K562 (cell line): ENCODE results near the gene RPL18A. TPM values are rescaled to one million over a fixed set of nuclear protein-coding genes. Genes with fewer than 3 reads are reported as not detected.

ENCODE experiments used
- ATAC-seq: fragments of 200-7000 bp; cut with Tn5 transposase; 3 replicates; pipeline ENCODE4 v1.9.1; 2020; ENCODE audit warnings: moderate library complexity
- BruUV-seq: library from RNA; stranded (reverse); fragments of 400-500 nt; replicated peaks from 2 replicates; lab custom pipeline; 2021; lab: Mats Ljungman, UMichigan
- CTCF ChIA-PET: fragments of 300-600 bp; formaldehyde crosslinking; extraction: SDS; loops from one replicate; lab custom pipeline; 2021; ENCODE audit warnings: low intra/inter-chr PET ratio; lab: Yijun Ruan, JAX
- POLR2A ChIA-PET: fragments of 300-600, 350-650 bp; sonication (Branson Sonifier 250); formaldehyde crosslinking; extraction: SDS; loops from one replicate; lab custom pipeline; 2021; ENCODE audit warnings: antibody characterized with exemption, inconsistent platforms; lab: Yijun Ruan, JAX
- DNase-seq, 4 experiments: peaks; one replicate each; pipeline versions ENCODE4 v3.0.0 to v3.0.0-alpha.2; 2011 to 2018; ENCODE audit warnings: low spot score in 3 of 4, mixed read lengths in 3 of 4; ENCODE audit errors: extremely low read depth in 1 of 4
- FAIRE-seq: peaks from 2 replicates; lab custom pipeline; 2011; peaks lifted over from hg19 to GRCh38; lab: Jason Lieb, UNC
- H2AFZ ChIP-seq: 2 replicates; pipeline ENCODE4 v1.6.0; 2011; ENCODE audit warnings: low read depth, low read length, control low read depth, inconsistent platforms
- H3K27ac ChIP-seq: fragments of 200-600 bp; 3 replicates; pipeline ENCODE4 v1.8.0; 2011; ENCODE audit warnings: low read depth, mild to moderate bottlenecking, control low read depth, inconsistent platforms, low read length, moderate library complexity, mixed read lengths; ENCODE audit errors: extremely low read depth
- H3K27me3 ChIP-seq, 2 experiments: fragments of 300-600 bp in 1 of 2; 2 replicates in 1 of 2; 3 replicates in 1 of 2; pipeline versions ENCODE4 v1.6.0 to v1.8.0; 2011; ENCODE audit warnings: inconsistent platforms in 2 of 2, low read length in 2 of 2, mild to moderate bottlenecking in 1 of 2, mixed read lengths in 1 of 2, moderate library complexity in 1 of 2; ENCODE audit not compliant: control insufficient read depth in 2 of 2, insufficient read depth in 2 of 2
- H3K36me3 ChIP-seq: fragments of 300-600 bp; 3 replicates; pipeline ENCODE4 v1.8.0; 2011; ENCODE audit warnings: mild to moderate bottlenecking, low read length, inconsistent platforms; ENCODE audit not compliant: control insufficient read depth, insufficient read depth
- H3K4me1 ChIP-seq, 2 experiments: fragments of 200-600 bp in 1 of 2; replicated peaks in 1 of 2; 2 replicates in 1 of 2; 3 replicates in 1 of 2; pipeline versions ENCODE4 v1.5.1 to v1.8.0; 2011; ENCODE audit warnings: inconsistent platforms in 2 of 2, low read length in 2 of 2, mild to moderate bottlenecking in 1 of 2, mixed read lengths in 1 of 2, moderate library complexity in 1 of 2; ENCODE audit not compliant: control insufficient read depth in 2 of 2, insufficient read depth in 2 of 2
- H3K4me2 ChIP-seq: 2 replicates; pipeline ENCODE4 v1.6.1; 2011; ENCODE audit warnings: low read length, control low read depth, inconsistent platforms, mixed read lengths; ENCODE audit not compliant: insufficient read depth
- H3K4me3 ChIP-seq: fragments of 200-600 bp; sonication (generic), shearing (Covaris generic); 2 replicates; pipeline ENCODE4 v1.5.1; 2016; ENCODE audit warnings: control low read depth, inconsistent platforms
- H3K79me2 ChIP-seq: fragments of 200-600 bp; 3 replicates; pipeline ENCODE4 v1.8.0; 2011; ENCODE audit warnings: low read length, inconsistent platforms; ENCODE audit not compliant: control insufficient read depth, insufficient read depth
- H3K9ac ChIP-seq, 2 experiments: 2 replicates each; pipeline versions ENCODE4 v1.6.0 to v1.6.1; 2011; ENCODE audit warnings: low read depth in 2 of 2, low read length in 2 of 2, control low read depth in 1 of 2, inconsistent platforms in 1 of 2, mild to moderate bottlenecking in 1 of 2, mixed read lengths in 1 of 2; ENCODE audit not compliant: insufficient read depth in 1 of 2
- H3K9me1 ChIP-seq: one replicate; pipeline ENCODE4 v1.6.0; 2011; ENCODE audit warnings: inconsistent platforms, mild to moderate bottlenecking, low read length, moderate library complexity; ENCODE audit not compliant: control insufficient read depth, insufficient read depth
- H3K9me3 ChIP-seq: replicated peaks from 2 replicates; pipeline ENCODE4 v1.5.1; 2011; ENCODE audit warnings: low read depth, low read length, inconsistent platforms; ENCODE audit not compliant: control insufficient read depth, insufficient read depth
- H4K20me1 ChIP-seq: replicated peaks from 2 replicates; pipeline ENCODE4 v1.6.1; 2011; ENCODE audit warnings: low read length, inconsistent platforms, mixed read lengths; ENCODE audit not compliant: control insufficient read depth, insufficient read depth
- CHD4 ChIP-seq: fragments of 200-600 bp; sonication (generic); IDR thresholded peaks from 3 replicates; pipeline ENCODE4 v1.6.1; 2012; ENCODE audit warnings: low read depth, mild to moderate bottlenecking, mixed read lengths, low read length, inconsistent platforms; ENCODE audit not compliant: insufficient read depth, insufficient replicate concordance, poor library complexity, severe bottlenecking
- RBM39 ChIP-seq: fragments of 200-400 bp; formaldehyde crosslinking; optimal IDR thresholded peaks from 2 replicates; pipeline ENCODE3; 2018; ENCODE audit warnings: low read depth, low read length
- SMARCA5 ChIP-seq: fragments of 450-650 bp; IDR thresholded peaks from 2 replicates; pipeline ENCODE4 v1.6.1; 2016
- SNIP1 ChIP-seq: fragments of 450-650 bp; IDR thresholded peaks from 2 replicates; pipeline ENCODE4 v1.7.1; 2017; ENCODE audit warnings: low read depth, mild to moderate bottlenecking
- ZFPM2 ChIP-seq: fragments of 250-450 bp; sonication (Bioruptor Pico); IDR thresholded peaks from 2 replicates; pipeline ENCODE4 v1.5.1; 2022; ENCODE audit warnings: mild to moderate bottlenecking
- ZFX ChIP-seq: sonication (generic); formaldehyde crosslinking; IDR thresholded peaks from 2 replicates; pipeline ENCODE4 v1.8.0; 2022; ENCODE audit warnings: mild to moderate bottlenecking, missing genetic modification reagents, moderate library complexity
- WGBS: fragments of 100-300 bp; shearing (Covaris generic); methylation state at CpG from one replicate; pipeline ENCODE4 v1.1.6; 2016; ENCODE audit warnings: low coverage, mixed read lengths; ENCODE audit not compliant: insufficient coverage; ENCODE audit errors: missing lambda C conversion rate; 5-methylcytosine and 5-hydroxymethylcytosine counted together
- in situ Hi-C: fragments of 300-500 bp; cut with MboI; formaldehyde crosslinking; loops from 4 replicates; pipeline ENCODE4 v1.15.0; 2018; ENCODE audit warnings: inconsistent platforms, mixed read lengths
- intact Hi-C: fragments of 100-400 bp; cut with micrococcal nuclease; formaldehyde crosslinking; loops from 2 replicates; pipeline ENCODE4 v1.14.2; 2022
- polyA plus RNA-seq, 8 experiments: library from polyadenylated mRNA; depleted of rRNA in 4 of 8; stranded (reverse) in 5 of 8; unstranded in 3 of 8; fragments of >200 nt; fragmentation: Nextera tagmentation in 2 of 8; fragmentation: Illumina TruSeq in 1 of 8; extraction: Ambion mirVana in 2 of 8; extraction: Trizol in 1 of 8; gene quantifications; 2 replicates each; pipeline versions ENCODE4 v1.2.1 to v1.2.3, GENCODE V29; 2011 to 2014; ENCODE audit warnings: inconsistent platforms in 1 of 8, missing spikeins in 1 of 8
- total RNA-seq, 7 experiments: library from RNA; depleted of rRNA in 6 of 7; stranded (reverse); fragments of >200 nt in 6 of 7; fragmentation: Illumina TruSeq in 2 of 7; extraction: Trizol in 2 of 7; gene quantifications; 2 replicates each; pipeline versions ENCODE4 v1.2.1 to v1.2.3, GENCODE V29; 2011 to 2021; ENCODE audit warnings: low replicate concordance in 1 of 7
- TF ChIP-seq, protein P1 (sequence below): IDR thresholded peaks from 2 replicates; pipeline ENCODE4 v1.6.1; 2011; ENCODE audit warnings: borderline replicate concordance, low read depth, mild to moderate bottlenecking, moderate library complexity, low read length; ENCODE audit not compliant: insufficient read depth, poor library complexity, severe bottlenecking

The RPL18A gene
- total and polyA plus RNA-seq, 9 of the 15 experiments (the other 6 are each of a cell fraction or from before 2014, with no cell fraction given) = 626 to 2,882 (median 1,895) TPM

DNA sequence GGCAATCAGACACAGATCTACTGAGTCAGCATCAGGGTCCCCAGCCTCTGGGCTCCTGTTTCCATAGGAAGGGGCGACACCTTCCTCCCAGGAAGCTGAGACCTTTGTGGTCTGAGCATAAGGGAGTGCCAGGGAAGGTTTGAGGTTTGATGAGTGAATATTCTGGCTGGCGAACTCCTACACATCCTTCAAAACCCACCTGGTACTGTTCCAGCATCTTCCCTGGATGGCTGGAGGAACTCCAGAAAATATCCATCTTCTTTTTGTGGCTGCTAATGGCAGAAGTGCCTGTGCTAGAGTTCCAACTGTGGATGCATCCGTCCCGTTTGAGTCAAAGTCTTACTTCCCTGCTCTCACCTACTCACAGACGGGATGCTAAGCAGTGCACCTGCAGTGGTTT lies 47.6 kb upstream of the RPL18A start:
- POLR2A ChIA-PET = no interaction called here
- no peak for FAIRE-seq

More for the DNA sequence above, 47.6 kb upstream of the RPL18A start:
- H3K4me2 ChIP-seq = no peak overlapping the region
- H4K20me1 ChIP-seq = 0 out of 2 replicates have a peak, but pooled peaks cover 7% of the 10 kb centered on the region
- BruUV-seq = no TSS peak
- no peak overlapping the region; a peak in 1 of 4 replicates for H3K9ac ChIP-seq
- no peak overlapping the region for H2AFZ ChIP-seq
- WGBS = 0% methylated on average over 5 of the region's 5 CpGs
- H3K36me3 ChIP-seq = no peaks in the 10 kb centered on the region
- in situ Hi-C loops = no loop called here
- ATAC-seq (no peak), DNase-seq (no peak)
- no peaks in the 10 kb centered on the region for H3K9me1 ChIP-seq
- TF ChIP-seq SNIP1 (no peak), ZFPM2 (CRISPR knock-in tag) (no peak), SMARCA5 (no peak), RBM39 (no peak), ZFX (CRISPR knock-in tag) (no peak), CHD4 (no peak)
- TF ChIP-seq, protein P1, sequence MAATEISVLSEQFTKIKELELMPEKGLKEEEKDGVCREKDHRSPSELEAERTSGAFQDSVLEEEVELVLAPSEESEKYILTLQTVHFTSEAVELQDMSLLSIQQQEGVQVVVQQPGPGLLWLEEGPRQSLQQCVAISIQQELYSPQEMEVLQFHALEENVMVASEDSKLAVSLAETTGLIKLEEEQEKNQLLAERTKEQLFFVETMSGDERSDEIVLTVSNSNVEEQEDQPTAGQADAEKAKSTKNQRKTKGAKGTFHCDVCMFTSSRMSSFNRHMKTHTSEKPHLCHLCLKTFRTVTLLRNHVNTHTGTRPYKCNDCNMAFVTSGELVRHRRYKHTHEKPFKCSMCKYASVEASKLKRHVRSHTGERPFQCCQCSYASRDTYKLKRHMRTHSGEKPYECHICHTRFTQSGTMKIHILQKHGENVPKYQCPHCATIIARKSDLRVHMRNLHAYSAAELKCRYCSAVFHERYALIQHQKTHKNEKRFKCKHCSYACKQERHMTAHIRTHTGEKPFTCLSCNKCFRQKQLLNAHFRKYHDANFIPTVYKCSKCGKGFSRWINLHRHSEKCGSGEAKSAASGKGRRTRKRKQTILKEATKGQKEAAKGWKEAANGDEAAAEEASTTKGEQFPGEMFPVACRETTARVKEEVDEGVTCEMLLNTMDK = no peak
- H3K4me1 ChIP-seq = peaks cover 0 to 10% of the 10 kb centered on the region in 2 experiments; a peak in 2 of 5 replicates
- CTCF ChIA-PET = no interaction called here
- peaks cover 43 to 77% of the 10 kb centered on the region in 2 experiments for H3K27me3 ChIP-seq
- H3K79me2 ChIP-seq = no peaks in the 10 kb centered on the region
- H3K4me3 ChIP-seq = no peak overlapping the region
- H3K9me3 ChIP-seq = no peaks in the 10 kb centered on the region
- no peak overlapping the region for H3K27ac ChIP-seq
- intact Hi-C loops = no loop called here
